H7 (cell line): ENCODE results near the gene TMEM140. TPM values are rescaled to one million over a fixed set of nuclear protein-coding genes. Genes with fewer than 3 reads are reported as not detected.
"Not testable (repeated sequence)": the region's sequence is repeated elsewhere in the genome, so short reads cannot be mapped to it uniquely, and the experiment has no call there.

Experiments used
- DNase-seq: peaks from one replicate; pipeline ENCODE4 v3.0.0; 2012
- H3K27me3 ChIP-seq: 2 replicates; pipeline ENCODE4 v1.6.0; 2011; ENCODE audit warnings: mild to moderate bottlenecking, low read length; ENCODE audit not compliant: control insufficient read depth, insufficient read depth
- H3K36me3 ChIP-seq: replicated peaks from 2 replicates; pipeline ENCODE4 v1.5.1; 2011; ENCODE audit warnings: low read length; ENCODE audit not compliant: control insufficient read depth, insufficient read depth
- H3K4me3 ChIP-seq: 2 replicates; pipeline ENCODE4 v1.5.1; 2011; ENCODE audit warnings: low read depth, mild to moderate bottlenecking, control low read depth, low read length, moderate library complexity; ENCODE audit not compliant: insufficient read depth
- total RNA-seq: library from RNA; depleted of rRNA; stranded (reverse); fragments of >200 nt; shearing (Covaris generic); gene quantifications from 2 replicates; pipeline ENCODE4 v1.2.3, GENCODE V29; 2014

TMEM140 gene
- total RNA-seq, 1 experiment from 2014 or later, result not detected

GRCh38 chr7:135204876-135205275 is 57.0 kb downstream of the TMEM140 start:
- DNase-seq, result no peak

DNA sequence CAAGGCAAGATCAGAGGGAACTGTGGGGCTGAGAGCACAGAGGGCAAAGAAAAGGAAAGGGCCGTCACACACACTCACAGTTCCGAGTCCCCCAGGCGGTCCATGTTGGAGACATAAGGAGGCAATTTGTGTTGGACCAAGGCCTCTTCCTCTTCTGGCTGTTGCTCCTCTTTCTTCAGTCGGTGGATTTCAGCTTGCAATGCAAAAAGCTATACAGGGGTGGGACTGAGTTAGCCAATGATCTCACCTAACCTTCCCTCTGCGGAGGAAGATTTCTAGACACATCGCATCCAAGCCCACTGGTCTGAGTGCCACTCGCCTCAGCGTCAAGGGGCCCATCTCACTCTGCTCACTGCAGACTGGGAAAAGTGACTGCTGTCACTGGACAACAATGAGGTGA is 58.0 kb downstream of the TMEM140 start:
- DNase-seq, result no peak
- Histone ChIP-seq H3K4me3 (no peak overlapping the region), H3K36me3 (peaks cover 7% of the 10 kb centered on the region), H3K27me3 (peaks cover 3% of the 10 kb centered on the region; the same call in 1 of the 2 replicates)

More at GRCh38 chr7:135204876-135205275, 57.0 kb downstream of the TMEM140 start:
- peaks cover 7% of the 10 kb centered on the region for H3K36me3 ChIP-seq
- H3K27me3 ChIP-seq, result no peaks in the 10 kb centered on the region
- no peak overlapping the region for H3K4me3 ChIP-seq

DNA sequence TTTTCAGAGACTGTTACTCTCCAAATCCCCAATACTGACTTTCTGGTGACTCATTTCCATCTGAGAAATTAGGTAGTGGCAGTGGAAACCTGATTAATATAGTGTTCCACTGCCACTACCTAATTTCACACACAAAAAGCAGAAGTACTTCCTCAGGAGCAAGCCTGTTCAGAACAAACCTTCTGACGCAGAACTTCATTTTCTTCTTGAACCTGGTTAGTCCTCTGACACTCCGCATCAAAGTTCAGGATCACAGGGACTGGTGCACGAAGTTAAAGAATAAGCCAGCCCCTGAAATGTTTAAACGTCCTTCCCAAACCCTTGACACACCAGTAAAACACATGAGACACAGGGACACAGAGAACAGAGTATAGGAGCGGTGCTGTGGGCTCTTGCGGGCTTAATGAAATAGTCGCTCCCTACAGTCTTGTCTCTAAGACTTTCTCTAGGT is 59.1 kb downstream of the TMEM140 start:
- Histone ChIP-seq H3K4me3 (no peak overlapping the region), H3K27me3 (peaks cover 3% of the 10 kb centered on the region; the same call in 1 of the 2 replicates), H3K36me3 (peaks cover 7% of the 10 kb centered on the region)
- no peak for DNase-seq

DNA sequence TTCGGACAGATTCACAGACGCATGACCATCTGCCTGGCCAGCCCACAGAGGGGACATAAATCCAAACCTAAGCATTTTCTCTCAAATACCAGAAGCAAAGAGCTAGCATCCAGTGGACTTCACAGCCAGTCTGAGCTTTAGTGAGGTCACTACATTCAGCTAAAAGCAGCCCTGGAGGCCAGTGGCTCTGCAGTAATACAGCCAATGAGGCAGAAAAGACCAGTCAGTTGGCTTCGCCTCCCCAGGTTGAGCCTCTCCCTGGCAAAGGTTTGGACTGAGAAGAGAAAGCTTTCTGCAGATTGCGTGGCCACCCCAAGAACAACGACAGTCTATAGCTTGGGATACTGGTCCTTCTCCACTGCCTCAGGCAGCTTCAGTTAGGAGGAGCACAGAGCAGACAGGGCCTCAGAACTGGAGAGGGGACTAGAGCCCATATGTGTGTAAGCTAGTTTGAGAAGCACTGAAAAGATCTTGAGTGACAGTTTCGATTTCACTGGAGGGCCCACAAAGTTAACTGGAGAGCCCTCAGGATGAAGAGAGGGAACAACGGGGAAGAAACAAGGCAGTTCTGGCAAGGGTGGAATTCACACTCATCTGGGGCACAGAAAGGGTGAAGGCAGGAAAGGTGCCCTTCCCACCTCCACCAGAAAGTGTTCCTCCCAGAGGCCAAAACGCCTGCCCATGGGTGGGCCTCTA is 59.7 kb downstream of the TMEM140 start:
- Histone ChIP-seq H3K27me3 (peaks cover 3% of the 10 kb centered on the region; the same call in 1 of the 2 replicates), H3K4me3 (no peak overlapping the region), H3K36me3 (peaks cover 7% of the 10 kb centered on the region)
- no peak for DNase-seq

GRCh38 chr7:135208102-135208793 is 60.4 kb downstream of the TMEM140 start:
- no peak overlapping the region for H3K4me3 ChIP-seq
- peaks cover 6% of the 10 kb centered on the region for H3K36me3 ChIP-seq
- peaks cover 3% of the 10 kb centered on the region; the same call in 1 of the 2 replicates for H3K27me3 ChIP-seq
- no peak for DNase-seq

DNA sequence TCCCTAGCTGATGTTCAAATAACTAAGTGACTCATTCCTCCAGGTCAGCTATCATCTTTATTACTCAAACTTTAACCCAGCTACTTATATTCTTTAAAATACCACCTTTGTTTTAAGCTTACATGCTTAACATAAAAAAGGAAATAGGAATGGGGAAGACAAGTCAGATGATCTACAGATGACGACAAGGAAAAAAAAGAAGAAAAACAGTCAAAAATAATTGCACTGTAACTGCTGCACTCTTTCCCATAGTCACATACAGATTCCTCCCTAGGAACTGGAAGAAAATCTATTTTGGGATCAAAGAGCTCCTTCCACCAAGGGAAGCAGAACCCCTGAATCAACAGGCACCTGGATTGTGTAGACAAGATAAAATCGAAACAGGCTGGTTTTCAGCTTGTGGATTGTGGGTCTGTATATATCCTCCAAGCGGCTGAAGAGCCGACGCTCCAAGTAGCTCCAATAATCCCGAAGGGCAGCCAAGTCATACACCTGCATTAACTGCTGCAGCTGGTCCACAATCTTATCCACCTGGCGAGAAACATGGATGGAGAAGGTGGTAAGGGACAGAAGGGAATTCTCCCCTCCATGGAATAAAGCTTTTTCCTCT is 61.5 kb downstream of the TMEM140 start:
- H3K36me3 ChIP-seq, result peaks cover 4% of the 10 kb centered on the region
- DNase-seq, result no peak
- H3K4me3 ChIP-seq, result no peak overlapping the region
- peaks cover 3% of the 10 kb centered on the region; the same call in 1 of the 2 replicates for H3K27me3 ChIP-seq

GRCh38 chr7:135210888-135211178 is 63.0 kb downstream of the TMEM140 start:
- H3K36me3 ChIP-seq, result 0 out of 2 replicates have a peak, but pooled peaks cover 1% of the 10 kb centered on the region
- no peak for DNase-seq
- H3K27me3 ChIP-seq, result peaks cover 3% of the 10 kb centered on the region; the same call in 1 of the 2 replicates
- peak overlapping the region; percentile 86 for H3K4me3 ChIP-seq

DNA sequence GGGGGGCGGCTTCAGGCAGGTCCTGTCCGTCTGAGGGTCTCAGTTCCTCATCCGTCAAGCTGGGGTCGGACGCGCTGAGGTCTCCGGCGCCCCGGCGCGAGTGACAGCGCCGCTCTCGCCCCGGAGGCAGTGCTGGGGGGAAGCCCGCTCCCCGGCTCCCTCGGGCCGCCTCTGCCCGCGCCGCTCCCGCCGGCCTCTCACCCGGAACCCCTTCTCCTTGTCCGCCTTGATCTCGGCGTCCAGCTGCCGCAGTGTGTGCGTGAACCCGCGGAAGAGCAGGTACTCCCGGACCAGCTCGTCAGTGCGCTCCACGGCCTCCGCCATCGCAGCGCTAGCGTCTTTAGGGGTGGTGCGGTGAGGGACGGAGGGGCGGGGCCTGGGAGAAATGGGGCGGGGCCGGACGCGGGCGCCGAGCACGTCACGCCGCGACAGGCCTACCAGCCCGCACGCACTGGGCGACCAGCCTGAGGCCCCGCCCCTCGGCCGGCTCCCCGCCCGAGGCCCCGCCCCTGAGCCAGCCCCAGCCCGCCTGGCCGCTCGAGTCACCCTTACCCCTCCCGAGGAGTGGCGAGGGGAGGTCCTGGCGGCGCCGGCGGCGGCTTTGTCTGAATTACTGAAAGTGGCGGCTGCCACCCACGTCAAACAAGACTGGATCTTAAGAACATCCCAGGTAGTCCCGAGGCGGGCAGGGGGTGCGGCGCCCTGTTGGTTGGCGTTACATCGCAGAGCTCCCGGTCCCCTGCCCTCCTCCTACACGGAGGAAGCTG is 63.5 kb downstream of the TMEM140 start, which contains the start of gene WDR91:
Gene WDR91 (minus strand): TSS at position 348 of the 767 bp plus-strand sequence. CDS start 24 bp downstream, at position 324.
- no peaks in the 10 kb centered on the region for H3K36me3 ChIP-seq
- peaks cover 3% of the 10 kb centered on the region; the same call in 1 of the 2 replicates for H3K27me3 ChIP-seq
- H3K4me3 ChIP-seq, result peak within 1 kb of the TSS; percentile 86
- peak; percentile 100 for DNase-seq

GRCh38 chr7:135211946-135212685 is 64.2 kb downstream of the TMEM140 start:
- H3K4me3 ChIP-seq, result peak overlapping the region; percentile 67
- not testable (repeated sequence) for DNase-seq, H3K27me3 ChIP-seq, H3K36me3 ChIP-seq

GRCh38 chr7:135213831-135214230 is 66.0 kb downstream of the TMEM140 start:
- Histone ChIP-seq H3K27me3 (peaks cover 3% of the 10 kb centered on the region; the same call in 1 of the 2 replicates), H3K4me3 (no peak overlapping the region), H3K36me3 (no peaks in the 10 kb centered on the region)
- no peak for DNase-seq

GRCh38 chr7:135215180-135215579 is 67.3 kb downstream of the TMEM140 start:
- DNase-seq, result no peak
- H3K36me3 ChIP-seq, result no peaks in the 10 kb centered on the region
- peaks cover 3% of the 10 kb centered on the region; the same call in 1 of the 2 replicates for H3K27me3 ChIP-seq
- no peak overlapping the region for H3K4me3 ChIP-seq

DNA sequence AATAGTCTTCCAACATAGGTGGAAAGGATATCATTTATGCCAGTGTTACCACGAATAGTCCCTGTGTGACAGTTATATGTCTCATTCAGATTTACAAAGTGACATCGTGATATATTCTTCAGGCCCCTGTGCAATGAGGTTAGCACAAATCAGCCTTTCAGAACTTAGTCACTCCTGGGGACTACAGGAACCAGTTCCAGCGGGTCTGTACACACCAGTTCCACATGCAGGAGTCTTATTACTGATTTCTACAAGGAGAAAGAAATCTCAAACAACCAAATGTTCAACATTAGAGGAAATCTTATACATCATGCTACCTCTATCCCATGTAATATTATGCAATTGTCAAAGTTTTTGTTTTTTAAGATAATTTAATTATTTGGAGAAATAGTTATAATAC is 67.8 kb downstream of the TMEM140 start:
- Histone ChIP-seq H3K27me3 (peaks cover 2% of the 10 kb centered on the region; the same call in 1 of the 2 replicates), H3K4me3 (no peak overlapping the region), H3K36me3 (no peaks in the 10 kb centered on the region)
- no peak for DNase-seq
